MV-4-11 (cell line): ENCODE measurements around the gene USE1.

Experiments used
- DNase-seq: peaks from one replicate; lab custom pipeline; 2025; lab: John Stamatoyannopoulos, UW

Gene USE1

GRCh38 chr19:17205237-17206140 lies 9.7 kb upstream of the USE1 start:
- DNase-seq: peak; percentile 41

- no peak for DNase-seq
Measured at GRCh38 chr19:17206736-17207581, 8.2 kb upstream of the USE1 start.

GRCh38 chr19:17209126-17210036 lies 5.8 kb upstream of the USE1 start:
- peak; percentile 39 for DNase-seq

- DNase-seq: no peak
Measured at GRCh38 chr19:17210296-17210695, 4.9 kb upstream of the USE1 start.

GRCh38 chr19:17211547-17212446 lies 3.4 kb upstream of the USE1 start:
- no peak for DNase-seq

GRCh38 chr19:17213334-17213733 lies 1.8 kb upstream of the USE1 start:
- no peak for DNase-seq

GRCh38 chr19:17214508-17215126 lies 540 bp upstream of the USE1 start:
- no peak for DNase-seq

GRCh38 chr19:17216058-17216670 lies 1.0 kb downstream of the USE1 start:
- DNase-seq: no peak

GRCh38 chr19:17219286-17219685 lies 4.1 kb downstream of the USE1 start:
- DNase-seq: no peak

GRCh38 chr19:17220207-17220758 lies 5.1 kb downstream of the USE1 start:
- DNase-seq: peak; percentile 87

- no peak for DNase-seq
Measured at GRCh38 chr19:17225053-17225452, 9.9 kb downstream of the USE1 start.

- peak; percentile 99 for DNase-seq
Measured at GRCh38 chr19:17226002-17226933, 11.1 kb downstream of the USE1 start, which contains the start of gene OCEL1. TSS of gene OCEL1 (plus strand) at chr19:17226226. CDS start at chr19:17226248, 22 bp downstream.

- DNase-seq: no peak
Measured at GRCh38 chr19:17227798-17228367, 12.7 kb downstream of the USE1 start.

GRCh38 chr19:17229890-17230289 lies 14.7 kb downstream of the USE1 start:
- DNase-seq: no peak

GRCh38 chr19:17232258-17232657 lies 17.1 kb downstream of the USE1 start:
- no peak for DNase-seq

- peak; percentile 68 for DNase-seq
Measured at GRCh38 chr19:17234911-17235299, 19.7 kb downstream of the USE1 start.

- peak; percentile 72 for DNase-seq
Measured at GRCh38 chr19:17235300-17235970, 20.3 kb downstream of the USE1 start.
